Measurements from ENCODE around the gene GPHN.
"Not testable (repeated sequence)": the region's sequence is repeated elsewhere in the genome, so short reads cannot be mapped to it uniquely, and the experiment has no call there.

GRCh38 chr14:66731298-66731697 is 223.4 kb downstream of the GPHN start:
- TF ChIP-seq POLR2A, CTCF (IDR thresholded peaks at IDR 0.05): not testable (repeated sequence)
